Measurements from ENCODE around the gene NR2C2. TPM values are rescaled to one million over a fixed set of nuclear protein-coding genes. Genes with fewer than 3 reads are reported as not detected.

NR2C2 gene
- total and polyA plus RNA-seq, 8 donors: 37.7 to 65.4 (median 55.8) TPM

GRCh38 chr3:15042936-15043335, 95.6 kb downstream of the NR2C2 start:
- intact Hi-C loops (cut with DNase I): no loop called here

GRCh38 chr3:15043408-15044171, 96.2 kb downstream of the NR2C2 start:
- DNase-seq: no peak
- Histone ChIP-seq H3K27me3 (no peaks in the 10 kb centered on the region), H3K4me1 (peaks cover 0 to 5% of the 10 kb centered on the region in 2 donors), H3K9me3 (no peaks in the 10 kb centered on the region), H3K4me3 (no peak overlapping the region), H3K36me3 (peaks cover 4 to 100% of the 10 kb centered on the region in 2 donors), H3K27ac (no peak overlapping the region)
- intact Hi-C loops (cut with DNase I): no loop called here
- no peak for ATAC-seq
- TF ChIP-seq CTCF (IDR thresholded peaks at IDR 0.05): no peak

More at GRCh38 chr3:15042936-15043335, 95.6 kb downstream of the NR2C2 start:
- Histone ChIP-seq H3K4me1 (peaks cover 0 to 5% of the 10 kb centered on the region in 2 donors), H3K9me3 (no peaks in the 10 kb centered on the region), H3K36me3 (peaks cover 4 to 100% of the 10 kb centered on the region in 2 donors), H3K27ac (no peak overlapping the region), H3K4me3 (no peak overlapping the region), H3K27me3 (no peaks in the 10 kb centered on the region)
- ATAC-seq (no peak), DNase-seq (no peak)
- no peak for TF ChIP-seq CTCF (IDR thresholded peaks at IDR 0.05)

- peaks cover under 1 to 100% of the 10 kb centered on the region in 2 donors for H3K36me3 ChIP-seq
- intact Hi-C loops (cut with DNase I): no loop called here
These were observed 96.9 kb downstream of the NR2C2 start for GRCh38 chr3:15044326-15044725.

GRCh38 chr3:15045667-15046066, 98.3 kb downstream of the NR2C2 start:
- no peaks in the 10 kb centered on the region for H3K9me3 ChIP-seq
- intact Hi-C loops (cut with DNase I): no loop called here
- ATAC-seq (no peak), DNase-seq (no peak)
- no peak overlapping the region for H3K4me3 ChIP-seq
- H3K36me3 ChIP-seq: peaks cover 0 to 100% of the 10 kb centered on the region in 2 donors
- no peak overlapping the region for H3K27ac ChIP-seq
- H3K27me3 ChIP-seq: no peaks in the 10 kb centered on the region
- no peak for TF ChIP-seq CTCF (IDR thresholded peaks at IDR 0.05)
- H3K4me1 ChIP-seq: peaks cover 0 to 5% of the 10 kb centered on the region in 2 donors

More at GRCh38 chr3:15044326-15044725, 96.9 kb downstream of the NR2C2 start:
- Histone ChIP-seq H3K4me1 (peaks cover 0 to 5% of the 10 kb centered on the region in 2 donors), H3K27me3 (no peaks in the 10 kb centered on the region), H3K4me3 (no peak overlapping the region), H3K27ac (no peak overlapping the region), H3K9me3 (no peaks in the 10 kb centered on the region)
- DNase-seq (no peak), ATAC-seq (no peak)
- TF ChIP-seq CTCF (IDR thresholded peaks at IDR 0.05): no peak

- Histone ChIP-seq H3K4me3 (no peak overlapping the region), H3K27me3 (no peaks in the 10 kb centered on the region), H3K27ac (no peak overlapping the region), H3K9me3 (no peaks in the 10 kb centered on the region), H3K4me1 (no peaks in the 10 kb centered on the region), H3K36me3 (peaks cover 0 to 92% of the 10 kb centered on the region in 2 donors)
- TF ChIP-seq CTCF (IDR thresholded peaks at IDR 0.05): no peak
- intact Hi-C loops (cut with DNase I): no loop called here
- ATAC-seq (no peak), DNase-seq (no peak)
These were observed 102.2 kb downstream of the NR2C2 start for GRCh38 chr3:15049584-15049983.
